ENCODE data around the gene KBTBD12. TPM values are rescaled to one million over a fixed set of nuclear protein-coding genes. Genes with fewer than 3 reads are reported as not detected.

The KBTBD12 gene
- polyA plus RNA-seq, 1 of the 3 experiments (the other 2 are of a cell fraction): not detected

- DNase-seq: no peak
- Histone ChIP-seq H3K27ac (ENCODE audit: low read depth in 2 of 2, low read length in 1 of 2) (no peak overlapping the region), H3K9me3 (no peaks in the 10 kb centered on the region), H3K4me3 (ENCODE audit: low read depth in 2 of 2, low read length in 1 of 2) (no peak overlapping the region), H2AFZ (ENCODE audit: low read depth) (no peak overlapping the region), H3K27me3 (ENCODE audit: insufficient read depth) (no peaks in the 10 kb centered on the region), H3K9me2 (no peaks in the 10 kb centered on the region), H3K9ac (no peak overlapping the region), H3K36me3 (replicated peaks in 1 of 2; ENCODE audit: control insufficient read depth in 1 of 2, insufficient read depth in 2 of 2, low read length in 1 of 2) (no peaks in the 10 kb centered on the region), H4K20me1 (ENCODE audit: insufficient read depth) (no peaks in the 10 kb centered on the region), H3K4me2 (no peak overlapping the region), H3F3A (replicated peaks; ENCODE audit: insufficient read depth) (no peaks in the 10 kb centered on the region), H3K79me2 (ENCODE audit: insufficient read depth) (no peaks in the 10 kb centered on the region), H3K4me1 (ENCODE audit: control insufficient read depth in 1 of 2, insufficient read depth in 2 of 2, low read depth in 1 of 2, low read length in 1 of 2) (no peaks in the 10 kb centered on the region)
- 11% methylated on average over 1 of the region's 1 CpG for WGBS (ENCODE audit: low lambda C conversion rate)
- ChIA-PET POLR2A (no interaction called here), CTCF (interaction anchor here (0.9 kb wide), 1 partner anchor 468 kb away, joined by 3 read pairs; no protein-coding TSS in a partner anchor)
- no peak for TF ChIP-seq FOXJ3 (CRISPR knock-in tag; IDR thresholded peaks at IDR 0.05)
- TF ChIP-seq, protein P1, sequence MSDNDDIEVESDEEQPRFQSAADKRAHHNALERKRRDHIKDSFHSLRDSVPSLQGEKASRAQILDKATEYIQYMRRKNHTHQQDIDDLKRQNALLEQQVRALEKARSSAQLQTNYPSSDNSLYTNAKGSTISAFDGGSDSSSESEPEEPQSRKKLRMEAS (IDR thresholded peaks at IDR 0.05; ENCODE audit: low read depth): no peak
- no peak for TF ChIP-seq ELF1 (IDR thresholded peaks at IDR 0.05)
- no peak for TF ChIP-seq MEF2A (IDR thresholded peaks at IDR 0.05; ENCODE audit: borderline replicate concordance, low read depth)
- no peak for TF ChIP-seq FOXM1 (IDR thresholded peaks at IDR 0.05; ENCODE audit: low read depth)
Measured at GRCh38 chr3:128016502-128016901, 101.5 kb downstream of the KBTBD12 start.

DNA sequence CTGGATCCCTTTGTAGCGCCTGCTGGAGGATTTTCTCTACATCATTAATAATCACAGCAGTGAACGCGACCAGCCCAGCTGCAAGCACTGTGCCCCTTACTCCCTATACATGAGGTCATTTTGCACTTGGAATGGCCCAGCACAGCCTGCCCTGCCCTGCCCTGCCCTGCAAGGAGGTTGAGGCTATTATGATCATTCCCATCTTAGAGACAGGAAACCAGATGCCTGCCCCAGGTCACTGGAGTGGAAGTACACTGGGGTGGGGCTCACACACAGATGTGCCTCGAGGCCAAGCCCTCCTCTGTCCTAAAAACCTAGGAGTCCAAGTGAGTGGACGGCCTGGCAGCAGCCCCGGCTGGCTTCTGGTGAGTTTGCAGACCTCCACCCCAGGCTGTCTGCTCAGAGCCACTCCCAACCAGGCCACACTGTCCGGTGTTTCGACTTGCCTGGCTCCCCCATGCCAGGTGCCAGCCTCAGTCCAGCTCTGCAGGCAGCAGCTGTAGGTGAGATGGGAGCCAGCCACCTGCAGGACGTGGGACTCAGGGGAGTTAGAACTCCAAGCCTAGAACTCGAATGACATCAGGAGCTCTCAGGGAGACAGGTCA is 106.8 kb downstream of the KBTBD12 start:
- TF ChIP-seq GABPA (IDR thresholded peaks at IDR 0.05; ENCODE audit: low read depth): no peak
- TF ChIP-seq POLR2AphosphoS5 (IDR thresholded peaks at IDR 0.05; ENCODE audit: low read depth, low read length): no peak
- TF ChIP-seq CHD2 (IDR thresholded peaks at IDR 0.05; ENCODE audit: low read length, partially characterized antibody): no peak
- H3K4me2 ChIP-seq: no peak overlapping the region
- POLR2A ChIA-PET: no interaction called here
- peak; percentile 44 for DNase-seq
- H3K9me2 ChIP-seq: no peaks in the 10 kb centered on the region
- CTCF ChIA-PET: interaction anchor here (1.9 kb wide), 1 partner anchor 38 kb away, joined by 4 read pairs; no protein-coding TSS in a partner anchor
- H3K36me3 ChIP-seq (replicated peaks in 1 of 2; ENCODE audit: control insufficient read depth in 1 of 2, insufficient read depth in 2 of 2, low read length in 1 of 2): no peaks in the 10 kb centered on the region
- H4K20me1 ChIP-seq (ENCODE audit: insufficient read depth): no peaks in the 10 kb centered on the region
- H2AFZ ChIP-seq (ENCODE audit: low read depth): no peak overlapping the region
- H3K4me1 ChIP-seq (ENCODE audit: control insufficient read depth in 1 of 2, insufficient read depth in 2 of 2, low read depth in 1 of 2, low read length in 1 of 2): peaks cover 0 to 9% of the 10 kb centered on the region in 2 experiments; a peak in 1 of 4 replicates
- no peak overlapping the region for H3K4me3 ChIP-seq (ENCODE audit: low read depth in 2 of 2, low read length in 1 of 2)
- 72% methylated on average over 5 of the region's 10 CpGs for WGBS (ENCODE audit: low lambda C conversion rate)
- H3K27ac ChIP-seq (ENCODE audit: low read depth in 2 of 2, low read length in 1 of 2): no peak overlapping the region
- H3K9me3 ChIP-seq: no peaks in the 10 kb centered on the region
- peaks cover 14% of the 10 kb centered on the region; the same call in 1 of the 2 replicates for H3K27me3 ChIP-seq (ENCODE audit: insufficient read depth)
- no peaks in the 10 kb centered on the region for H3K79me2 ChIP-seq (ENCODE audit: insufficient read depth)
- no peaks in the 10 kb centered on the region for H3F3A ChIP-seq (replicated peaks; ENCODE audit: insufficient read depth)
- no peak overlapping the region for H3K9ac ChIP-seq

GRCh38 chr3:128033102-128033501 is 118.1 kb downstream of the KBTBD12 start:
- no peak for DNase-seq
- no peaks in the 10 kb centered on the region for H3K9me2 ChIP-seq
- POLR2A ChIA-PET: no interaction called here
- no peaks in the 10 kb centered on the region for H3K4me1 ChIP-seq (ENCODE audit: control insufficient read depth in 1 of 2, insufficient read depth in 2 of 2, low read depth in 1 of 2, low read length in 1 of 2)
- H3F3A ChIP-seq (replicated peaks; ENCODE audit: insufficient read depth): no peaks in the 10 kb centered on the region
- H3K27ac ChIP-seq (ENCODE audit: low read depth in 2 of 2, low read length in 1 of 2): no peak overlapping the region
- H3K4me2 ChIP-seq: no peak overlapping the region
- no peak overlapping the region for H3K9ac ChIP-seq
- no peak overlapping the region for H3K4me3 ChIP-seq (ENCODE audit: low read depth in 2 of 2, low read length in 1 of 2)
- CTCF ChIA-PET: interaction anchor here (1.5 kb wide), 1 partner anchor 9 kb away, joined by 4 read pairs; no protein-coding TSS in a partner anchor
- H3K9me3 ChIP-seq: no peaks in the 10 kb centered on the region
- no peaks in the 10 kb centered on the region for H3K27me3 ChIP-seq (ENCODE audit: insufficient read depth)
- H3K79me2 ChIP-seq (ENCODE audit: insufficient read depth): no peaks in the 10 kb centered on the region
- no peak overlapping the region for H2AFZ ChIP-seq (ENCODE audit: low read depth)
- no peaks in the 10 kb centered on the region for H4K20me1 ChIP-seq (ENCODE audit: insufficient read depth)
- no peaks in the 10 kb centered on the region for H3K36me3 ChIP-seq (replicated peaks in 1 of 2; ENCODE audit: control insufficient read depth in 1 of 2, insufficient read depth in 2 of 2, low read length in 1 of 2)
- TF ChIP-seq ZBTB33 (IDR thresholded peaks at IDR 0.05; ENCODE audit: borderline replicate concordance, low read depth): no peak
- no peak for TF ChIP-seq RCOR1 (IDR thresholded peaks at IDR 0.05; ENCODE audit: low read length)
- TF ChIP-seq NRF1 (IDR thresholded peaks at IDR 0.05; ENCODE audit: low read depth, low read length): no peak
- TF ChIP-seq REST (IDR thresholded peaks at IDR 0.05; ENCODE audit: low read depth, low read length): no peak
- TF ChIP-seq FOXM1 (IDR thresholded peaks at IDR 0.05; ENCODE audit: low read depth): no peak
- TF ChIP-seq, protein P2, sequence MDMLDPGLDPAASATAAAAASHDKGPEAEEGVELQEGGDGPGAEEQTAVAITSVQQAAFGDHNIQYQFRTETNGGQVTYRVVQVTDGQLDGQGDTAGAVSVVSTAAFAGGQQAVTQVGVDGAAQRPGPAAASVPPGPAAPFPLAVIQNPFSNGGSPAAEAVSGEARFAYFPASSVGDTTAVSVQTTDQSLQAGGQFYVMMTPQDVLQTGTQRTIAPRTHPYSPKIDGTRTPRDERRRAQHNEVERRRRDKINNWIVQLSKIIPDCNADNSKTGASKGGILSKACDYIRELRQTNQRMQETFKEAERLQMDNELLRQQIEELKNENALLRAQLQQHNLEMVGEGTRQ (IDR thresholded peaks at IDR 0.05; ENCODE audit: borderline replicate concordance, low read depth, low read length): no peak
- TF ChIP-seq, protein P1 (IDR thresholded peaks at IDR 0.05; ENCODE audit: low read depth): no peak
